HepG2 (cell line): ENCODE results near the gene CDC6. TPM values are rescaled to one million over a fixed set of nuclear protein-coding genes. Genes with fewer than 3 reads are reported as not detected.

Source experiments
- ERF ChIP-seq: IDR thresholded peaks from 2 replicates; pipeline ENCODE4 v1.6.1; 2018; ENCODE audit warnings: missing biosample characterization, missing genetic modification reagents
- FOXK2 ChIP-seq: fragments of 450-650 bp; IDR thresholded peaks from 2 replicates; pipeline ENCODE4 v1.6.1; 2016
- HDAC2 ChIP-seq: sonication (generic); formaldehyde crosslinking; IDR thresholded peaks from 2 replicates; pipeline ENCODE4 v1.4.0; 2020; ENCODE audit warnings: missing genetic modification reagents
- HES4 ChIP-seq: sonication (generic); formaldehyde crosslinking; IDR thresholded peaks from 2 replicates; pipeline ENCODE4 v1.9.0; 2021; ENCODE audit warnings: mild to moderate bottlenecking, missing genetic modification reagents, borderline replicate concordance
- HNRNPK ChIP-seq: fragments of 200-400 bp; formaldehyde crosslinking; IDR thresholded peaks from 2 replicates; pipeline ENCODE4 v1.6.1; 2018; ENCODE audit warnings: low read length, low read depth, moderate library complexity, mild to moderate bottlenecking; ENCODE audit not compliant: poor library complexity, severe bottlenecking
- HOXA7 ChIP-seq: sonication (generic); formaldehyde crosslinking; IDR thresholded peaks from 2 replicates; pipeline ENCODE4 v1.8.1; 2022; ENCODE audit warnings: mild to moderate bottlenecking, missing genetic modification reagents, moderate library complexity
- KDM5A ChIP-seq: fragments of 200-600 bp; sonication (generic); IDR thresholded peaks from 2 replicates; pipeline ENCODE4 v1.7.0; 2018; ENCODE audit warnings: antibody characterized with exemption, mild to moderate bottlenecking, low read length, borderline replicate concordance
- LBX2 ChIP-seq: sonication (generic); formaldehyde crosslinking; IDR thresholded peaks from 2 replicates; pipeline ENCODE4 v1.5.0; 2020; ENCODE audit warnings: missing genetic modification reagents, mild to moderate bottlenecking, borderline replicate concordance
- POLR2A ChIP-seq, 2 experiments: IDR thresholded peaks; 2 replicates each; pipeline ENCODE4 v1.6.1; 2011; ENCODE audit warnings: low read depth in 2 of 2, low read length in 2 of 2, mild to moderate bottlenecking in 1 of 2, moderate library complexity in 1 of 2; ENCODE audit not compliant: insufficient read depth in 1 of 2
- POLR2AphosphoS5 ChIP-seq: IDR thresholded peaks from 2 replicates; pipeline ENCODE4 v1.6.1; 2012; ENCODE audit warnings: low read depth, low read length
- SALL1 ChIP-seq: sonication (generic); formaldehyde crosslinking; IDR thresholded peaks from 2 replicates; pipeline ENCODE4 v1.8.0; 2022; ENCODE audit warnings: mild to moderate bottlenecking, missing genetic modification reagents
- SOX13 ChIP-seq, 3 experiments: fragments of 450-650 bp in 1 of 3; sonication (generic) in 1 of 3; formaldehyde crosslinking in 1 of 3; IDR thresholded peaks in 2 of 3; conservative IDR thresholded peaks in 1 of 3; 2 replicates each; pipeline versions ENCODE4 v1.5.0 to v1.6.1; 2016 to 2020; ENCODE audit warnings: antibody characterized with exemption in 1 of 3, mild to moderate bottlenecking in 1 of 3, missing compliant biosample characterization in 1 of 3, missing genetic modification reagents in 1 of 3, moderate library complexity in 1 of 3
- STAG1 ChIP-seq: sonication (generic); formaldehyde crosslinking; IDR thresholded peaks from 2 replicates; pipeline ENCODE4 v1.4.0; 2020; ENCODE audit warnings: missing genetic modification reagents
- TBL1XR1 ChIP-seq: fragments of 150-350 bp; IDR thresholded peaks from 2 replicates; pipeline ENCODE4 v1.6.1; 2014; ENCODE audit warnings: borderline replicate concordance, low read length; ENCODE audit not compliant: partially characterized antibody
- TRAFD1 ChIP-seq: sonication (generic); formaldehyde crosslinking; IDR thresholded peaks from 2 replicates; pipeline ENCODE4 v1.5.1; 2020; ENCODE audit warnings: missing genetic modification reagents, mild to moderate bottlenecking, borderline replicate concordance
- WIZ ChIP-seq: sonication (generic); formaldehyde crosslinking; IDR thresholded peaks from 2 replicates; pipeline ENCODE4 v1.5.1; 2020; ENCODE audit warnings: mild to moderate bottlenecking, missing genetic modification reagents
- XRCC5 ChIP-seq: fragments of 200-400 bp; formaldehyde crosslinking; optimal IDR thresholded peaks from 2 replicates; pipeline ENCODE3; 2017; ENCODE audit warnings: mild to moderate bottlenecking, low read length
- ZMAT5 ChIP-seq: sonication (generic); formaldehyde crosslinking; IDR thresholded peaks from 2 replicates; pipeline ENCODE4 v1.5.0; 2020; ENCODE audit warnings: mild to moderate bottlenecking, low read depth, missing genetic modification reagents, borderline replicate concordance
- ZNF12 ChIP-seq: sonication (generic); formaldehyde crosslinking; IDR thresholded peaks from 2 replicates; pipeline ENCODE4 v1.5.0; 2020; ENCODE audit warnings: missing genetic modification reagents
- ZNF235 ChIP-seq: sonication (generic); formaldehyde crosslinking; IDR thresholded peaks from 2 replicates; pipeline ENCODE4 v1.8.1; 2023; ENCODE audit warnings: mild to moderate bottlenecking, missing genetic modification reagents, borderline replicate concordance
- ZNF33B ChIP-seq: sonication (generic); formaldehyde crosslinking; IDR thresholded peaks from 2 replicates; pipeline ENCODE4 v1.5.1; 2020; ENCODE audit warnings: mild to moderate bottlenecking, missing genetic modification reagents
- ZNF367 ChIP-seq: sonication (generic); formaldehyde crosslinking; IDR thresholded peaks from 2 replicates; pipeline ENCODE4 v1.4.0; 2020; ENCODE audit warnings: missing genetic modification reagents, borderline replicate concordance
- polyA plus RNA-seq, 8 experiments: library from polyadenylated mRNA; depleted of rRNA in 3 of 8; stranded (reverse) in 7 of 8; unstranded in 1 of 8; fragments of >200 nt; fragmentation: Illumina TruSeq in 4 of 8; extraction: Trizol in 4 of 8; gene quantifications; 2 replicates each; pipeline versions ENCODE4 v1.2.1 to v1.2.3, GENCODE V29; 2011 to 2016; ENCODE audit warnings: low read depth in 4 of 8, missing spikeins in 1 of 8, mixed read lengths in 1 of 8; ENCODE audit not compliant: insufficient read depth in 1 of 8
- total RNA-seq, 5 experiments: library from RNA; depleted of rRNA; stranded (reverse); fragments of >200 nt; fragmentation: Illumina TruSeq; extraction: Trizol; gene quantifications; 2 replicates each; pipeline ENCODE4 v1.2.3, GENCODE V29; 2016; ENCODE audit warnings: low read depth in 1 of 5
- TF ChIP-seq, protein P1 (sequence below): IDR thresholded peaks from 2 replicates; pipeline ENCODE4 v1.6.1; 2016; ENCODE audit warnings: mild to moderate bottlenecking
- TF ChIP-seq, protein P2 (sequence below): sonication (generic); formaldehyde crosslinking; IDR thresholded peaks from 2 replicates; pipeline ENCODE4 v1.4.0; 2020; ENCODE audit warnings: missing genetic modification reagents, low read depth, mild to moderate bottlenecking, borderline replicate concordance

CDC6 gene
- total and polyA plus RNA-seq, 2 of the 13 experiments (the other 11 are each of a cell fraction or from before 2014, with no cell fraction given), result 17.4 to 114 TPM

DNA sequence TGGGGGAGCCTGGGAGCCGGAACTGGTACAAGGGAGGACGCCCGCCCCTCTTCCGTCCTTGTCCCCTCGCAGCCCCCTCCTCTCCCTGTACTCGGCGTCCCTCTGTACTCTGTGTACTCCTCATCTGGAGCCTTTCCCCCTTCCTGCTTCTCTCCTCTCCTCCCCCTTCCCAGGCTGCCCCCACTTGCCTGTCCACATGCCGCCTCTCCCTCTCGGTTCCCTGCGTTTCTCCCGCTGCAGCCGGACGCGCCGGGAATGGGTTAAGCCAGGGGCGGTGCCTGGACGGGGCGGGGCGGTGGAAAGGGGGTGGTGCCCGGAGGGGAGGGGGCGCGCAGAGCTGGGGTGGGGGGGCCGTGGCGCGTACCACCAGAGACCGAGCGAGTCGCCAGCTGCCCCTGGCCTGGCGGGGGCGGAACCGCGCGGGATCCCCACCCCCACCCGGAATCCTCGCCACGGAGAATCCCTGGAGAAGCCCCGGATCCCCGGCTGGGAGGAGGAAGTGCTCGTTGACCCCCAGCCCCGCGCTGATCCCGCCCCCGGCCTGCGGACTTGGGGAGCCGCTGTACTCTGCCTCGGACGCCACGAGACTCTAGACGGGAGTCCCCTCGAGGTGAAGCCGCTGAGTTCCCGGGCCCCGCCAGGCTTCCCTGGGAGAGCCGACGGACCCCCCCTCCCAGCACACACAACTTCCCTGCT is 54.3 kb downstream of the CDC6 start (continued):
- peak; percentile 24; the same call in 1 of the 2 replicates for TF ChIP-seq HDAC2 (CRISPR knock-in tag)
- 0 out of 2 replicates have a peak, but pooled peaks have one; percentile 62 for TF ChIP-seq TRAFD1 (CRISPR knock-in tag)
- peak; percentile 61; the same call in 1 of the 2 replicates for TF ChIP-seq WIZ (CRISPR knock-in tag)
- TF ChIP-seq, protein P1, sequence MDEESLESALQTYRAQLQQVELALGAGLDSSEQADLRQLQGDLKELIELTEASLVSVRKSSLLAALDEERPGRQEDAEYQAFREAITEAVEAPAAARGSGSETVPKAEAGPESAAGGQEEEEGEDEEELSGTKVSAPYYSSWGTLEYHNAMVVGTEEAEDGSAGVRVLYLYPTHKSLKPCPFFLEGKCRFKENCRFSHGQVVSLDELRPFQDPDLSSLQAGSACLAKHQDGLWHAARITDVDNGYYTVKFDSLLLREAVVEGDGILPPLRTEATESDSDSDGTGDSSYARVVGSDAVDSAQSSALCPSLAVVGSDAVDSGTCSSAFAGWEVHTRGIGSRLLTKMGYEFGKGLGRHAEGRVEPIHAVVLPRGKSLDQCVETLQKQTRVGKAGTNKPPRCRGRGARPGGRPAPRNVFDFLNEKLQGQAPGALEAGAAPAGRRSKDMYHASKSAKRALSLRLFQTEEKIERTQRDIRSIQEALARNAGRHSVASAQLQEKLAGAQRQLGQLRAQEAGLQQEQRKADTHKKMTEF (CRISPR knock-in tag), result no peak
- TF ChIP-seq LBX2 (CRISPR knock-in tag), result no peak
- TF ChIP-seq KDM5A, result peak; percentile 26; the same call in 1 of the 2 replicates
- TF ChIP-seq FOXK2, result peak; percentile 21; the same call in 1 of the 2 replicates
- TF ChIP-seq ERF, result no peak
- TF ChIP-seq POLR2A (IDR thresholded peaks at IDR 0.05; ENCODE audit: insufficient read depth in 1 of 2, low read depth in 2 of 2, low read length in 2 of 2), result peak in 1 of 2 experiments; percentile 71; a peak in 2 of 4 replicates
- peak; percentile 14 for TF ChIP-seq HNRNPK
- no peak for TF ChIP-seq STAG1 (CRISPR knock-in tag)
- TF ChIP-seq SOX13 (IDR thresholded peaks at IDR 0.05), result no peak
- TF ChIP-seq SOX13 (CRISPR knock-in tag; conservative IDR thresholded peaks at IDR 0.05 in 1 of 2, IDR thresholded peaks at IDR 0.05 in 1 of 2), result peak in 1 of 2 experiments; percentile 14; a peak in 1 of 4 replicates
- peak; percentile 42; the same call in 1 of the 2 replicates for TF ChIP-seq SALL1
- TF ChIP-seq ZNF33B (CRISPR knock-in tag), result no peak
- no peak for TF ChIP-seq ZNF12
- no peak; the same call in 1 of the 2 replicates for TF ChIP-seq HES4 (CRISPR knock-in tag)
- TF ChIP-seq, protein P2, sequence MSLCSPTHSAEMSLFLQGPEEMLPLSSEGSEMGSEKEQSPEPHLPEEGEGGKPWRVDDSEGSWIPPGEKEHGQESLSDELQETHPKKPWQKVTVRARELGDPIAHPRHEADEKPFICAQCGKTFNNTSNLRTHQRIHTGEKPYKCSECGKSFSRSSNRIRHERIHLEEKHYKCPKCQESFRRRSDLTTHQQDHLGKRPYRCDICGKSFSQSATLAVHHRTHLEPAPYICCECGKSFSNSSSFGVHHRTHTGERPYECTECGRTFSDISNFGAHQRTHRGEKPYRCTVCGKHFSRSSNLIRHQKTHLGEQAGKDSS, result no peak
- TF ChIP-seq ZNF367 (CRISPR knock-in tag), result no peak; the same call in 1 of the 2 replicates
- TF ChIP-seq XRCC5, result no peak
- TF ChIP-seq POLR2AphosphoS5, result peak; percentile 58; the same call in 1 of the 2 replicates
- TF ChIP-seq ZNF235 (CRISPR knock-in tag), result 0 out of 2 replicates have a peak, but pooled peaks have one; percentile 18
- no peak for TF ChIP-seq ZMAT5
- TF ChIP-seq HOXA7, result 0 out of 2 replicates have a peak, but pooled peaks have one; percentile 36
- TF ChIP-seq TBL1XR1, result peak; percentile 20
